HTR-8/SVneo (cell line): ENCODE measurements around the gene GPR3.

Experiments used
- DNase-seq: peaks from one replicate; pipeline ENCODE4 v3.0.0; 2011; ENCODE audit warnings: low spot score, mixed read lengths; ENCODE audit not compliant: insufficient read length
- FAIRE-seq: peaks from 2 replicates; lab custom pipeline; 2011; peaks lifted over from hg19 to GRCh38; lab: Jason Lieb, UNC

Gene GPR3

GRCh38 chr1:27392096-27392777 is at the start of gene GPR3:
TSS of gene GPR3 (plus strand) at chr1:27392622. CDS start at chr1:27393799, 1,177 bp downstream.
- FAIRE-seq (peak; percentile 91), DNase-seq (peak; percentile 88)

DNA sequence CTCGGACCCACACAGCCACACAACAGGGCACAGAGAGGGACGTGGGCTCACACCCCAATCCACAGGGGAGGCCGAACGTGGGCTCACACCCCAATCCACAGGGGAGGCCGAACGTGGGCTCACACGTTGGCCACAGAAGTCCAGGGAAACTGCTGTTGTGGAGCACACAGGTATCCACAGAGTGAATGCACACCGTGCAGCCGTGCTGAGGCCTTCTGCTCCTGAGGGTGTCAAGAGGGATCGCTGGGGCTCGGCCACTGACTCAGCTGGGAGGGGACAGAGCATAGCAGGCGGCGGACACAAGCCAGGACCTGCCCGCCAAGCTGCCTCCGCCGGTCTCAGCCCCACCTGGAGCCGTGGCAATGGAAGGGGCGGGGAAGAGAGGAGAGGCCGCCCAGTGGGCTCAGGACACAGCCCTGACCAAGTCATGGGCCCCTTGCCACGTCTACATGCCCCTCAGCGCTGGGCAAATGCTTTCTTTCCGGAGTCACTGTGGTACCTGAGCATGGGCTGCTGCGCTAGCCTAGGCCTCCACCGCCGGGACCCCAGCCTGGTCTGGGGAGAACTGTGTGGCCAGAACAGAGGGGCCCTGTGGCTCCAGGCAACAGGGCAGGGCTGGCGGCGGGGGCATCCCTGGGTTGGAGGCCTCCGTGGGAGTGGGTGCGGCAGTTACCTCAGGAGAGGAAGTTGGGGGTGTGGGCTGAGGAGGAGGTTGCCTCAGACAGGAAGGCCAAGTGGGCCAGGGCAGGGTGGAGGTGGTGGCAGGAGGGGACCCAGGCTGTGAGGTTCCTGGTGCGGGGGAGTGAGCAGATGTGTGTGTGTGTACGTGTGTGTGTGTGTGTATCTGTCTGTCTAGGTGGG is 49.4 kb upstream of the GPR3 start:
- DNase-seq (no peak), FAIRE-seq (no peak)

GRCh38 chr1:27343639-27344025 is 48.8 kb upstream of the GPR3 start:
- FAIRE-seq, result no peak
- no peak for DNase-seq

DNA sequence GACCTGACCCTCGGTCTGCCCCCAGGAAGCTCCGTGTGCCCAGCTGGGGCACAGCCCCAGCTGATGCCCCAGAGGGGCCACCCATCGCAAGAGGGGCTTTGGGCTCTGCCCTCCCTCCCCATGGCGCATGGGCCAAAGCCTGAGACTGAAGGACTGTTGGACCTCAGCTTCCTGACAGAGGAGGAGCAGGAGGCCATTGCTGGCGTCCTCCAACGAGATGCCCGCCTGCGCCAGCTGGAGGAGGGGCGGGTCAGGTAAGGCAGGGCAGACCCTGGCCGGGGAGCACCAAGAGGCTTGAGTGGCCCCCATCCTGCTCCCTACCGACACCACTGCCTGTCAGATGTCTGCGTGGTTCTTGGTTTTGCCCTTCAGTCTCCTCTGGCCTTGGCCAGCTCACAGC is 47.1 kb upstream of the GPR3 start:
- DNase-seq (no peak), FAIRE-seq (no peak)

DNA sequence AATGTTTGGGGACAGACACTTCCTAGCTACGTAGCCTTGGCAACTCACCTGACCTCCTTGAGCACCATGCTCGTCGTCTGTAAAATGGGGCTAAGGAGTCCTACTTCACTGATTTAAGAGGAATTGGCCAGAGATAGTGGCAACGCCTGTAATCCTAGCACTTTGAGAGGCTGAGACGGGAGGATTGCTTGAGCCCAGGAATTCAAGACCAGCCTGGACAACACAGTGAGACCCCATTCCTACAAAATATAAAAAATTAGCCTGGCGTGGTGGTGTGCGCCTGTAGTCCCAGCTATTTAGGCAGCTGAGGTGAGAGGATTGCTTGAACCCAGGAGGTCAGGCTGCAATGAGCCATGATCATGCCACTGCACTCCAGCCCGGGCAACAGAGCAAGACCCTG is 46.1 kb upstream of the GPR3 start:
- no peak for DNase-seq
- FAIRE-seq, result no peak

DNA sequence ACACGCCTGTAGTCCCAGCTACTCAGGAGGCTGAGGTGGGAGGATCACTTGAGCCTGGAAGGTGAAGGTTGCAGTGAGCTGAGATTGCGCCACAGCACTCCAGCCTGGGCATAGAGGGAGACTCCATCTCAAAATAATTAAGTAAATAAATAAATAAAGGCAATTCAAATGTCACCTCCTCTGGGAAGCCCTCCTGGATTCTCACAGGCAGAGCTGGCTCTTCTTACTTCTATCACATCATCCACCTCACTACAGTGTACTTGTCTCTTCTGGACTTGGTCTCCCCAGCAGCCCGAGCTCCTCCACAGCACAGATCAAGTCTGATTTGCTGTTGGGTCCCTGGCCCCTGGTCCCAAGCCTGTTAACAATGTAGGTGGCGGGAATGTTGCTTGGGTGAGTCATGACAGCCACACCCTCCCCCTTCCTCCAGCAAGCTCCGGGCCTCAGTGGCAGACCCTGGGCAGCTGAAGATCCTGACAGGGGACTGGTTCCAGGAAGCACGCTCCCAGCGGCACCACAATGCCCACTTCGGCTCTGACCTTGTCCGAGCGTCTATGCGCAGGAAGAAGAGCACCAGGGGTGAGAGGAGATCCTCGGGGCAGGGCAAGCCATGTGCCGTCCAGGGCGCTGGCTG is 45.3 kb upstream of the GPR3 start:
- DNase-seq (no peak), FAIRE-seq (no peak)

DNA sequence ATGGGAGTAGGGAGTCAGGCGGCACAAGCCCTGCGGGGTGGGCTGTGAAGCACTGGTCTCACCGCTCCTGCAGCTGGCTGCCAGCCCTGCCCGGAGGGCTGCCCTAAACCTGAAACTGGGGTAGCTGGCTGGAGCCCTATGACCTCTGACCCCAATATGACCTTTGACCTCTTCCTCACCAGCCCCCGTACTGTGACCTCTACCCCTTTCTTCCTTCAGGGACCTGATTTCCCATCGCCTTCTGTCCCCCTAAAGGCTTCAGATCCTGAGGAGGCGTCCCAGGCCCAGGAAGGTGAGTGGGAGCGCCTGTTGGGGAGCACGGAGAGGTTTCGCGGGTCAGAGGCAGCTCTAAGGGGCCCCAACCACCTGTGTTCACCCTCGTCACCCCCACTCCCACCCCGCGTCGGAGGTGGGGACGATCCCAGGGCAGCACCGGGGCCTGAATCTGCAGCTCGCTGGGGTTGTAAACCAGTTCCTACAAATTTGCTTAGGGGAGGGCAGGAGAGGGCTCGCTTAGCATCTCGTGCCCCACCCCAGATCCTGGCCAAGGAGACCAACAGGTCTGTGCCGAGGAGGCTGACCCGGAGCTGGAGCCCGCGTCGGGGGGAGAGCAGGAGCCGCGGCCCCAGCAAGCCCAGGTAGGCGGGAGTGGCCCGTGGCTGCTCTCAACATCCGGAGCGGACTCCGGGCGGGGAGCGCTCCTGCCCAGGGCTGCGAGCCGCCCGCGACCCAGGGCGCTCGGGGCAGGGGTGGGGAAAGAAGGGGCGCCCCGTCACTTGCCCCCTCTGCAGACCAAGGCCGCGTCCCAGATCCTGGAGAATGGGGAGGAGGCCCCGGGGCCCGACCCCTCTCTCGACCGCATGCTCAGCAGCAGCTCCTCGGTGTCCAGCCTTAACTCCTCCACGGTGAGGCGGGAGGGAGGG is 43.3 kb upstream of the GPR3 start:
- DNase-seq (peak; percentile 60), FAIRE-seq (no peak)

DNA sequence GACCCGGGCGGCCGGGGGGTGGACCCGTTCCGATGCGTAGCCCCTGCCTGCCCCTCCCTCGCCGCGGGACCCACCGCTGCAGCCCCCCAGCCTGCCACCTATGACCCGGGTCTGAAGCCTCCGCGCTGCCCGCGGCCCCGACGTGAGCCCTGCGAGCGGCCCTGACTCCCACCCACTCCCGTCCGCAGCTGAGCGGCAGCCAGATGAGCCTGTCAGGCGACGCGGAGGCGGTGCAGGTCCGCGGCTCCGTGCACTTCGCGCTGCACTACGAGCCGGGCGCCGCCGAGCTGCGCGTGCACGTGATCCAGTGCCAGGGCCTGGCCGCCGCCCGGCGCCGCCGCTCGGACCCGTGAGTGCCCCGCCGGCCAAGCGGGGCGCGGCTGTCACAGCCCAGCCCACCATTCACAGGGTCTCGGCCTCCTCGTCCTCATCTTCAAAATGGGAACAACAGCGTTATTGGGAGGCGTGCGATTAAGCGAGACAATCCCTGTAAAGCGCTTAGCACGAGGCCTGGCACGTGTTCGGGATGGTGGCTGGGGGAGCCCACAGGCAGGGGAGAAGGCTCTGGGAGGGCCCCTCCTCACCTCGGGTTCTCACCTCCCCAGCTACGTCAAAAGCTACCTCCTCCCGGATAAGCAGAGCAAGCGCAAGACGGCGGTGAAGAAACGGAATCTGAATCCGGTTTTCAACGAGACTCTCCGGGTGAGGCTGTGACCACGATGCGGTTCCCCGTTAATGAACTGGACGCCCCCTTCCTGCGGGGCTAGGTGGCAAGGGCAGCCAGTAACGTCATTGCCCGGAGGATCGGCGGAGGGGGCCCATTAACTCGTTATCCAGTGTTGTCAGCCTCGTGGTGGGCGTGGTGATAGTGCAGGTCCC is 42.4 kb upstream of the GPR3 start:
- peak; percentile 80 for FAIRE-seq
- peak; percentile 57 for DNase-seq

DNA sequence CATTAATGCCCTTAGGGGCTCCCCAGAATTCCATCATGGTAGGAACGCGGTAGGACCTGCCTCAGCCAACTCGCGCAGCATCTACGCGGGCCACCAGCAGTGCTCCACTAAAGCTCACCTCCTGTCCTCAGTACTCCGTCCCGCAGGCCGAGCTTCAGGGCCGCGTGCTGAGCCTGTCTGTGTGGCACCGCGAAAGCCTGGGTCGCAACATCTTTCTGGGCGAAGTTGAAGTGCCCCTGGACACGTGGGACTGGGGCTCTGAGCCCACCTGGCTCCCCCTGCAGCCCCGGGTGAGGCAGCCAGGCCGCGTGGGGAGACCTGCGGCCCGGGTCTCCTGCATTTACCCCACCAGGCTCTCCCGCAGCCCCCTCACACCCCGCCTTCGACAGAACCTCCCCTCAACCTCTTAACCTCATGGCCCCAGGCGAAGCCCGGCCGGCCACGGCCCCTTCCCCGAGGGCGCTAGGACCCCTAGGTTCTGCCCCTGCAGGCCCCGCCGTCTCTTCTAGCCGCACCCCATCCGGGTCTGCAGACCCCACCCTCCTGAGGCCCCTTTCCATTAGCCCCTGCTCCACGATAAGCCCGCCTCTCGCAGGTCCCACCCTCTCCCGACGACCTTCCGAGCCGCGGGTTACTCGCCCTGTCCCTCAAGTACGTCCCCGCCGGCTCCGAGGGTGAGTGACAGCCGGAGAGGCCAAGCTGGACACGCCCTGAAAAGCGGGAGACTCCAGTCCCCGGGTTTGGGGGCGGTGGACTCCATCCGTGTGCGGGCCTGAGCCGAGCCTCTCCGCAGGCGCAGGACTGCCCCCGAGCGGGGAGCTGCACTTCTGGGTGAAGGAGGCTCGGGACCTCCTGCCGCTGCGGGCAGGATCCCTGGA is 41.5 kb upstream of the GPR3 start:
- FAIRE-seq (no peak), DNase-seq (no peak)

- no peak for FAIRE-seq
- DNase-seq, result no peak
Measured at GRCh38 chr1:27351541-27352107, 40.8 kb upstream of the GPR3 start.

GRCh38 chr1:27353166-27353565 is 39.3 kb upstream of the GPR3 start:
- DNase-seq (no peak), FAIRE-seq (no peak)

DNA sequence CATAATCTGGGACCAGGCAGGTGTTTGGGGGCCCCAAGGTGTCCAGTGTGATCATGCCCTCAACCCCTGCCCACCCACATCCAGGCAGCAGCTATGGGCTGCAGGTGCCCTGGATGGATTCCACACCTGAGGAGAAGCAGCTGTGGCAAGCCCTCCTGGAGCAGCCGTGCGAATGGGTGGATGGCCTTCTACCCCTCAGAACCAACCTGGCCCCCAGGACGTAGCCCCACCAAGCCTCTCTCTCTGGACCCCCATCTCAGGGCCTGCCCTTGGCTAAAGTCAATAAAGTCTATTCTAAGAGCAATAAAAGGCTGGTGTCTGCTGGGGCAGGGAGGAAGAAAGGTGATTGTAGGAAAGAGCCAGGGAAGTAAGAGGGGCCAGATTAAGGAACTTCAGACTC is 38.8 kb upstream of the GPR3 start:
- no peak for FAIRE-seq
- no peak for DNase-seq

GRCh38 chr1:27355683-27356082 is 36.7 kb upstream of the GPR3 start:
- DNase-seq (no peak), FAIRE-seq (no peak)

DNA sequence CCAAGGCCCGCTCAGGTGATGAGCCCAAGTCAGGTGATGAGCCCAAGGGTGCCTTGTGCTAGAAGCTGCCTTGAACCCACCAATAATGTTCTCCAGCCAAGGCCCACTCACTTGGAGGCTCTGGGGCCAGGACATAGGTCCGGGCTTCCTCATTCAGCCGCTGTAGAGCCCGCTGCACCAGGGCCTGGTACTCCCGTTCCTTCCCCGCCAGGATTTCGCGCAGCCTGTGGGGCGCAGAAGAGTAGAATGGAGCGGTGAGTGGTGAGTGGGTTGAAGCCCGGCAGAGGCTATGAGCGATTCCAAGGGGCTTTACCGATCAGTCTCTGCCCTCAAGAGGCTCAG is 36.2 kb upstream of the GPR3 start:
- no peak for FAIRE-seq
- no peak for DNase-seq

GRCh38 chr1:27356619-27357280 is 35.7 kb upstream of the GPR3 start:
- FAIRE-seq (no peak), DNase-seq (no peak)

DNA sequence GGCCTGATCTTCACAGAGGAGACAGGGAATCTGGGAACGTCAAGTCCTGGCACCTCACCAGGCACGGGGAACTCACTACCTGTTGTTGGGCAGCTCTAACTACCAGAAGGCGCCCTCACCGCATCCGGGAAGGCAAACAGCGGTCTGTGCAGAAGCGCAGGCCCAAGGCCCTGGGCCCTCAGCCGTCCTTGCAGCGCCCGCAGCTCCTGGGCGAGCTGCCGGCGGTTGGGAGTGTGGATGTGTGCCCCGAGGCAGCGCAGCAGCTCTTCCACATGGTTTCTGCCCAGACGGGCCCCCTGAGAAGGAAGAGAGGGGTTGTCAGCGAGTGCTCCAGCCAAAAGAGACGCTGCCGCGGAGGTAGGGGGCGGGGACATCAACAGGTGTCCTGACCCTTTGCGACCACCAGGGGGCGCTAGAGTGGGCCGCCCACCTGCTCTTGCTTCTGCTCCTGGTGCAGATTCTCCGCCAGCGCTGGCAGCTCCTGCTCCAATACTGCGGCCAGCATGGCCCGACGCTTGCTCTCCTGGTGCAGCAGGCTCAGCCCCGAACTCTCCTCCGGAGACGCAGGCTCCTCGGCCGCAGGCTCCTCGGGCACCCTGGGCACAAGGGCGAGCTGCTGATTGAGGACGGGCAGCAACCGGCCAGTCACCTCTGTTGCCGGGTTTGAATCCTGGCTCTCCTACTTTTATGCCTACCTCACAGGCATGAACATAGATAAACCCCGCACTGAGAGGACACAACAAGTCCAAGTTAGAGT is 35.0 kb upstream of the GPR3 start:
- DNase-seq (peak; percentile 64), FAIRE-seq (no peak)
